ENCODE results near the gene LEF1.
A peak's percentile ranks its signal among the peaks of the same experiment; 100 is the strongest.

The LEF1 gene

DNA sequence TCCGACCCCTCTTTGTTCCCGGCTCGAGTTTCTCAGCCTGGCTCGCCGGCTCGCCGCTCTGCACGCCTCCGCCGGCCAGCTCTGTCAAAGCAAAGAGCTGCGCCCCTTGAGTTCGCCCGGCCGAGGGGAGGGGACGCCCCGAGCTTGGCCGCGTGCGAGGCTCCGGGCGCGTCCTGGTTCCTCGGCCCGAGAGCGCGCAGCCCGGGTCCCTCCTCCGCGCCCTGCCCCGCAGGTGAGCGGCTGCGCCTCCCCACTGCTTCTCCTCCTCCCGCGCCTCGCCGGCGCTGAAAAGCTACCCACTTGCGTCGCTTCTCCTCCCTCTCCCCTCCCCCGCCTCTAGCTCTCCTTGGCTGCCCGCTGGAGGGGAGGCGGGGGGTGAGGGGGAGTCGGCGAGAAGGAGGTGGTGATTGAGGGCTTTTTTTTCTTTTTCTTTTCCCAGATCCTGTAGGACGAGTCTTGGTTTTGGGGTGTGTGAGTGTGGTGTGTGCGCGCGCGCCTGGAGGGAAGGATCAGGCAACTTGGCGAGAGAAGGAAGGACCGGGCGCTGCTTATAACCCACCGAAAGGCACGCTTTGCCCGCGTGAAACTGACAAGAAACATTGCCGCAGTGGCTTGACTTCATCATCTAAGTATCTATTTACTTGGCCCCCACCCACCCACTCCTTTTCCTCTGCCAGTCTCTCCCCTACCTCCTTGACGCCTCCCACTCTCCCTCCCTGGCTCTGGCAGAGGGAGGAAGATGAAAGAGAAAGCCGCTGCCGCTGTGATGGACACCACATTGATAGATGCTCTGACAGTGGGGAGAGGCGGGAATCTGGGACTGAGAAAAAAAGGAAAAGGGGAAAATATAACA is at the start of gene LEF1:
LEF1 (minus strand) TSS at position 262 of the 853 bp plus-strand sequence. CDS start 1,165 bp downstream, outside the sequence.
- peak; percentile 16 for DNase-seq

DNA sequence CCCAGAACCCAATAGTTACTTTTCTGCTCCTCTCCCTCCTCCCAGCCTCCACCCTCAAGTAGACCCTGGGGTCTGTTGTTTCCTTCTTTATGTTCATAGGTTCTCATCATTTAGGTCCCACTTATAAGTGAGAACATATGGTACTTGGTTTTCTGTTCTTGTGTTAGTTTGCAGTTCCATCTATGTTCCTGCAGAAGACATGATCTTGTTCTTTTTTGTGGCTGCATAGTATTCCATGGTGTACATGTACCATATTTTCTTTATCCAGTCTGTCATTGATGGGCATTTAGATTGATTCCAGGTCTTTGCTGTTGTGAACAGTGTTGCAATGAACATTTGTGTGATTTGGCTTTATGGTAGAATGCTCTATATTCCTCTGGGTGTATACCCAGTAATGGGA is 47.8 kb upstream of the LEF1 start:
- no peak for DNase-seq

DNA sequence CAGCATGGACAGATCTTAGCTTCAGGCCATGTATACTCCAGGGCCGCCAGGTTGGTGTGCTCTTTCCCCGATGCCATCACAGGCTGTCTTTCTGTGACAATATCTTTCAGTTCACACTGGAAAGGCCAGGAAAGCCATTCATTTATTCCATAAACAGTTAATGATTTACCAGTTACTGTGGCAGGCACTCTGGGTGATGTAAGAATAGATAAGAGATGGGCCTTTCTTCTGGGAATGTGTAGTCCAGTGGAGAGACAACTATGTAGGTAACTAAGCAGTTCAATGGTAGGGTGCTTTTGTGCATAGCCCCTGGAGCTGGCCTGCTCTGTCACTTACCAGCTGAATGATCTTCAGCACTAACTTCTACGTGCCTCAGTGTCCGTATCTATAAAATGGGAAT is 46.3 kb upstream of the LEF1 start:
- DNase-seq: no peak

DNA sequence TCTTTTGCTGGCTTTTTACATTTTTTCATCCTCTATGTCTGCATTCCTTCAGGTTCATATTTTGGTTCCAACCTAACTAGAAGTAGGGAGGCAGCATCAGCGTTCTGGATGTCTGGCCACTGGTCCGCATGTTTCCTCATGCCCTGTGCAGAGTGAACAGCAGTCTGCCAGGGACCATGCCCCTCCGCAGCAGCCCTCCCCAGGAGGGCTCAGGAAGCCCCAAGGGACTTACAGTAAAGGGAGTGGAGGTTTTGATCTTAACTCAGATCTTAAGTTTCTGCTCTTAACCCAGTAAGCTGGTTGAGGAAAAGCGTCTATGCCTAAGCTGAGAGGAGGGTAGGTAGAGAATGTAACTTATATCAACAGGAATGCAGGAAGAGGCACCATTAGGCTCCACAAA is 45.0 kb upstream of the LEF1 start:
- DNase-seq: peak; percentile 21

DNA sequence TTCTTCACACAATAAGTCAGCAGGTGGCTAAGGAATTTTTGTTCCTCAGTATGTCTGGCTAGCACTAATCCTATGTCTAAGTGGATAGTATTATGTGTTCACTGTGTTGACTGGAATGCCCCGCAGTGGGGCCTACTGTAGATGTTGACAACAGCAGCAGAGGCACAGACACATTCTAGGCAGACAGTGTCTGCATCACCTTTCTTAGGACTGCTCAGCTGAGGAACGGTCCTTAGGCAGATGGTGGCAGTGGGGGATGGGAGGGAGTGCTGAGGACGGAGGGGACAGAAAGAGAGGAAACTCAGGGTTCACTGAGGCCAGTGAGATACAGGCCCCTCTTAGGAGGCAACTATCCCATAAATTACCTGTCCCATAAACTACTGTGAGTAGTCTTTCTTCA is 44.6 kb upstream of the LEF1 start:
- peak; percentile 79 for DNase-seq

DNA sequence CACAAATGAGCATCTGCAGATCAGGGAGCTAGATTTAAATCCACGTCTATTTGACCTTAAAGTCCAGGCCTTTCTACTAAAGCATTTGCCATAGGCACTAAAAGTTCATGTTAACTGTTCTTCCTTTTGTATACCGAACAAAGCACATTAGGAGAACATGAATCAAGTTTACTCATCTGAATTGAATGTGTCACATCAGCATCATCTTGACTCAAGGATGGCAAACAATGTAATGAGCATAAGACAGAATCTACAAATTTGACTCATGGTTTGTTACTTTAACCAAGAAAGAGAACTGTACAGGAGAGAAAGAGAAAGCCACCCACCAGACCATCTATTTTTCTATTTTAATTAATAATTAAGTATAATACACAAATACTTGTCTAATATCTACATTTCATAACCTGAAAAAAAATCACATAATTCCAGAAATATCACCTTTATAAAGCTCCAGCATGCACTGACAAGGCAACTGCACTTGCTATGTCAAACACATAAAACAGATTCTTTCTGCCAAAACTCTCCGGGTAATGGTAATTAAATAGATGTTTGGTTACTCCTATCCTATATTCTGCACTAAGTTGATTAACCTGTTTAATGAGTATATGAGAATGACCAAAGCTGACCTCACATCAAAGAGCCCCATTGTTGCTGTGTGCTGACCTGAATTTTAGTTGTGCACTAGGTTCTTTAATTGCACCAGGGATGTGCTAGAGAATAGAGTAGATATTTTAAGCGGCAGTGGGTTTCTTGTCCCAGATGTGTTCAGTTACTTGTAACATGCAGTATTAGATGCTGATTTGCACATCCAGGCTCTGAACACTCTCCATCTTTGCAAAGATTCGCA is 42.5 kb upstream of the LEF1 start:
- no peak for DNase-seq

DNA sequence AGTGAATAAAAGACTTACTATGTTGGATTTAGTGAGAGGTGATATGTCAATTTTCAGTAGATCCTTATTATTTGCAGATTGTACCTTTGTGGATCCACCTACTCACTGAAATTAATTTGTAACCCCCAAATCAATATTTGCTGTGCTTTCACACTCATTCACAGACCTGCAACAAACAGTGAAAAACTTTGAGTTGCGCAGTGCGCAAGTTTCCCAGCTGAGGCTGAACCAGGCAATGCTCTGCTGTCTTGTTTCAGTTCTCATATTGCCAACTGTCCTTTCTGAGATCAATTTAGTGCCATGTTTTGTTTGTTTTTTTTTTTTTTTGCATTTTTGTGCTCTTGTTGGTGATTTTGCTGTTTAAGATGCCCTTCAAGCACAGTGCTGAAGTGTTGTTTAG is 40.8 kb upstream of the LEF1 start:
- no peak for DNase-seq

DNA sequence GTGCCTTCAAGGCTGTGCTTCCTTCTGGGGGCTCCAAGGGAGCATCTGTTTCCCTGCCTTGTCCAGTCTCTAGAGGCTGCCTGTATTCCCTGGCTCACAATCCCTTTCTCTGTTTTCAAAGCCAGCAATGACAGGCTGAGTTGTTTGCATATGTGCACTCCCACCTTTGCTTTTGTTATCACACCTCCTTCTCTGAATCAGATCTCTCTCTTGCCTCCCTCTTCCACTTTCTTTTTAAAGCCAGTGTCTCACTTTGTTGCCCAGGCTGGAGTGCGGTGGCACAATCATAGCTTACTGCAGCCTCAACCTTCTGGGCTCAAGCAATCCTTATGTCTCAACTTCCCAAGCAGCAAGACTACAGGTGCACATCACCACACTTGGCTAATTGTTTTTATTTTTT is 37.1 kb upstream of the LEF1 start:
- DNase-seq: no peak

DNA sequence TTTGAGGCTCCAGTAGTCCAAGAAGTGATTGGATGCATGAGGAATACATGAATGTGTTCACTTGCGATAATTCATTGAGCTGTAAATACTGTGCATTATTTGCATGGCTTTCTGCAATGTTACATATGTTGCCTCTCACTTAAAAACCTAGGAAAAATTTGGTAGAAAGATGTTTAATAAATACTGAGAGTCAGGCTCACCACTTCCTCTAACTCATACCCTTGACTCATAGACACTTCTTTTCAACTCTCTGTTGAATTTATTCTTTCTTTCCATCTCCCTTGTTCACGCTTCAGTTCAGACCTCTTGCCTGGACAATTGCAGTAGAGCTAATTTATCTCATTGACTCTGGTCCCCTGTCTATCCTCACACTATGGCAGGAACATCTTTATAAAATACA is 35.8 kb upstream of the LEF1 start:
- no peak for DNase-seq

DNA sequence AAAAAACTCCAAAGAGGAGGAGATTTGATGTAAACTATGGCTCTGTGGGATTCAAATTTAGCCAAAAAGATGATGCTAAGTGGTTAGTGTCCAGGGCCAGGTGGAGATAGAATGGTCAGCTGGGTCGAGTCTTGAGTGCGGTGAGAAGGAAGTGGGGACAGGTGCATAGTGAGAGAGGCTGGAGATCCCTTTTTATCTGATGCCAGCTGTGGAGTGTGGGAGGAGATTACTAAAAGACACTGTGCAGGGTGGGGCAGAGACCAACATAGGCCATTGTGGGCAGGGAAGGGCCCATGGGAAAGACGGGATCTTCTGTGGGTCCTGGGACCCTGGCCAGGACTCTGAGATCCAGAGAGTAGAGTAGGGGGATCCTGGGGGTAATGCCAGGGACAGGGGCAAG is 34.6 kb upstream of the LEF1 start:
- DNase-seq: no peak

DNA sequence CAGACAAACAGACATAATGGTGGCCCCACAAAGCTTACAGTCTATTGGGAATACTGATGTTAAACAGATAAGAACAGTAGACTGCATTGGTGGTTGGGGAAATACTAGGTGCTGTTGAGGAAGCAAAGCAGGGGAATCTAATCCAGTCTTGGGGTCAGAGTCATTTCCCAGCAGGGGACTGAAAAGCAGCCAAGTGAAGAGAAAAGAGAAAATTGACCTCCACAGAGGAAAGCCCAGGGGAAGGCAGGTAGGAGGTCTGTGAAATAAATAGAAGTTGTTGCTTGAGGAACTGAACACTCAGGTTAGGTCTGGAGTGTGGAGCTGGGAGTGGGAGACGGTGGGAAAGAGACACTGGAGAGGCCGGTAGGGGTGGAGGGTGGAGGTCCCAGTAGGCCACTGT is 33.0 kb upstream of the LEF1 start:
- DNase-seq: no peak

DNA sequence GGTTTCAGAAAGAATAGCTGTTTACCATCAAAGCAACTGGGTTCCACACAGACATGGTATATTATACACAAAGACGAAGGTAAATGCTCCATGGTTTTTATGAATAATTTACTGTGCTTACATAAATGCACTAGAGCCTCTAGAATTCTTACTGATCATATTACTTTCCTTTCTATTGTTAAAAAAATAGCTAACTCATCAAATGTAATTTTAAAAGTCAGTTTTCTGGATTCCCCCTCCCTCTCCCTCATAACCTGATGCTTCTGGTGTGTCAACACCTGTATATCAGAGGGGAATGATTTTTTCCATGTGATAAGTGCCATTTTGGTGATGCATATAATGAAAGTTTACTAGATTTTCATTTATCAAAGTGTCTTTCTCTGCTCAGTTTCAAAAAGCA is 31.1 kb upstream of the LEF1 start:
- DNase-seq: no peak

DNA sequence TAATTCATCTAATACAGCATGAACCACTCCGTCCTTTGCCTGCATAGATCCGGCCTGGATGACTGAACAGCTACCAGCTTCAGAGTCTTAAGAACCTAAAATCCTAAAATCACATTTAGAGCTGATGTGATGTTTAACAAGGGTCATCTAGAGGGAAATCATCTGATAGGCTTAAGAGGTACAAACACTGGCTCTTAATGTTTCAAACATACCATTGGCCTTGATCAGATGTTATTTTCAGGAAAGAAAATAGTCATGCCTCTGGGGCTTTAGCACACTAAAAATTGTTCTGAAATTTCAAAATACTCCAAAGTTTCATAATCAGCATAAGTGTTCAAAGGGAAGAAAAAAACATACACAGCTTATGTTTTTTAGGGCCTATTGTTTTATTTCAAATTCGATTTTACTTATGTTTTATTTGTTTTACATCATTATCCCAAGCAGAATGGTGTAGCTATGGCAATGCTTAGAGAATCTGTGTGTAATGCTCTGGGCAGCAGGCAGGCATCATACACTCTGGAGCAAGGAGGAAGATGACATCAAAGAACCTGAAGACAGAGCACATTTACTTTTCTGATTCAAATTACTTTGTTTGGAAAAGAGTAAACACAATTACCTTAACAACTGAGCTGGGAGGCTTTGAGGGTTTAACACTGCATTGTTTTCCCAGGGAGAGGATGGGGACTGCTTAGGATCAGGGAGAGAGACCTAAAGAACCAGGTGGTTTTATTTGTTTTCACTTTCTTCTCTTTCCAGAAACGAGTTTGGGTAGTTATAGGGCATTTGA is 25.3 kb upstream of the LEF1 start:
- peak; percentile 47 for DNase-seq

DNA sequence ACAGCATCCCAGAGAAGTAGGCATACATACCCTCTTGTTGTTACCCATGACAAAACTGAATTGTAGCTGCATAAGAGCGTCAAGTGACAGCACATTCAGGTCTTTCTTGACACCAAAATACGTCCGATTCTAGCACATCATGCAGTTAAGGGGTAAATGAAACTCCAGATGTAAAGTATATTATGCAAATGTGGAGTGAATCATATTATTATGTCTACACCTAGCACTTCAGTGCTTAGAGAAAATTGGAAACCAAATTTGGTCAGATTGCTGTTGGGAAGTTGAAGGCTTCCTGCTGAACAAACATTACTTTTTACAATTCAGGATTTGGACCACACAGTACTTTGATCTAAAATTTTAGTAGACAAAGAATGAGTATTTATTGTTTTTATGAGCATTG is 24.2 kb upstream of the LEF1 start:
- no peak for DNase-seq

DNA sequence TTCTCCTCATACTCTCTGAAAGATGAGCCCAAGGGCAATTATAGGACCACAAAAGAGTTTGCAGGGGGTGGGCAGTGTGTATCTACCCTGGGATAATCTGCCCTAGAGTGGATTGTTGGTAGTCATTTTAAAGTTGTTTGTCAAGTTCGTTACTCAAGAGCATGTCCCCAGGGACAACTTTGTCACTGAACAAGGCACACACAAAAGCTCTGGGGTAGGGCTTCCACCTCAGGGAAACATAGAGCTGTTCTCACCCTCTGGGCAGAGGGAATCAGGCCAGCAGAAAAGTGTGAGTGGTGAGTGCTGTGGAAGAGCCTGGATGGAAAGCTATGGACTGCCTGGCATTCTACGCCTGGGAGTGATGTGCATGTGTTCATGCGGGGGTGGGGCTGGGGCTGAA is 23.3 kb upstream of the LEF1 start:
- no peak for DNase-seq

DNA sequence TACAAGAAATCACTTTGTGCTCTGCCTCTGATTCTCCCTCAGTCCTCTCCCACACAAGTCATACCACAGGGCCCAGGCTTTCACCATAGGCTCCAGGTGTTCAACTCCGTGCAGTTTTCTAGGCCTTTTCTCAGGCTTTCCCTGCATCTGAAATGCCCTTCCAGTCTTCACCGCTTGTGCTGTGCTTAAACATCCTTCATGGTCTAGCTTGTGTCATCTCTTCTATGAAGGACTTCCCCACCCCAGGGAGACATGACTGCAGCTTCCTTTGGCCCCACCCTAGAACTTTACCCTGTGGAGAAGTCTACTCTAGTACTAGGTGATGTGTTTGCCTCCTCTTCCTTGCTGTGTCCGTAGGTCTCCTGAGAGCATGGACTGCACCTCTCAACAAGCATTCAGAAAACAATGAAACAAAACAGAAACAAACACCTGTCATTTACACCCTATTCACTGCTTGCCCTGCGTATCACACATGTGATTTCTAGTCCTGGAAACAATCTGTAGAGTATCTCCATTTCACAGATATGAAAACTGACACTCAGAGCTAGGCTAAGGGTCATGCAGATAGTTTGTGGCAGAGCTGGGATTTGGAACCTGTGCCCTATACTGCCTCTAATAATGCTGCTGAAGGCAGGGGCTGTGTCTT is 22.7 kb upstream of the LEF1 start:
- no peak for DNase-seq

DNA sequence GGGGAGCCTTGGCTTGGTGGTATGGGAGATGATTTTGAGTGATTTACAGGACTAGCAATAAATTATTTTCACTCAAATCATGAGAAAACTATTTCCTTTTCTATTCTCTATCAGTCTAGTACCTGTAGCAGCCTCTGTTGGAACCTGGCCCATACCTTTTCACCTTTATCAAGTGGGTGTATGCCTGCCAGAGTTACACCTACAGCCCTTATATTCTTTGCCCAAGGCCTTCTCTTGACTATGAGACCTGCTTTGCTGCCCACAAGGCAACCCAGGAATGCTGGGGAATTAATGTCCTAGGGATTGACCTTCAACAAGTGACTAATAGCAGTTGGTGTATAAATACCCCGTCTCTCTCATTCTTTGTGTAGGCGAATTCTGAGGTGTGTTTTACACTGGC is 20.0 kb upstream of the LEF1 start:
- DNase-seq: no peak

DNA sequence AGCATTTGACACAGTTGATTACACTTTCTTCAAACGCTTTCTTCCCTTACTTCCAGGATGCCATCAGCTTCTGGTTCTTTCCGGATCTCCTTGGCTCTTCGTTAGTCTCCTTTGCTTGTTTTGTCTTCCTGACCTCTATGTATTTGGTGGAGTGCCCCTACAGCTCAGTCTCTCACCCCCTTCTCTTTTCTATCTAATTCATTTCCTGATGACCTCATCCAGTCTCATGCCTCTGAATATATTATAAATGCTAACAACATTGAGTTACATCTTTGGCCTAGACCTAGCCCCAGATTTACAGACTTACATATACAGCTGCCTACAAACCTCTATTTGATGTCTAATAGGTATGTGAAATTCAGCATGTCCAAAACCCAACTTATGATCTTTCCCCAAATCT is 16.5 kb upstream of the LEF1 start:
- DNase-seq: no peak

DNA sequence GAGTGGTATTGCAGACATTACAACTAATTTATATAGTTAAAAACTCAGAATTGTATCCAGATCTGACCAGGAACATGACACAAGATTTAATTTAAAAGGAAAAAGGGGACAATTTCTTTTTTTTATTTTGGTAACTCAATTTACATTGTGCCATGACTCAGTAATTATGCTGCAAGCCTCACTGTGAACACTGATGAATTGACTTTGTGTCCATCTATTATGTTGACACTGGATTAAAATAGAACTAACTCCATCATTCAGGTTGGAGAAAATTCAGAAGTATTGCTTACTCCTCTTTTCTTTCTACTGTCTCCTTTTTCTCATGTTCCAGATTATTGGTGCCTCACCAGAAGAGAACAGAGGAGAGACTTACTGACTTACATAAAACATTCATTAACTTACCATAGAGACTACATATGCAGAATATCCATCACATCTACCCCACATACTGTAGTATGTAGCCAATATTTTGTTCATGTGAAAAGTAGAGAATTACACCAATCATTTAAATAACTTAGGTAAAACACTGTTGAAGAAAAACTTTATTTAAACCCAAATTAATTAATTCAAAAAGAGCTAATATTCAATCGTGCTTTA is 15.8 kb upstream of the LEF1 start:
- no peak for DNase-seq

DNA sequence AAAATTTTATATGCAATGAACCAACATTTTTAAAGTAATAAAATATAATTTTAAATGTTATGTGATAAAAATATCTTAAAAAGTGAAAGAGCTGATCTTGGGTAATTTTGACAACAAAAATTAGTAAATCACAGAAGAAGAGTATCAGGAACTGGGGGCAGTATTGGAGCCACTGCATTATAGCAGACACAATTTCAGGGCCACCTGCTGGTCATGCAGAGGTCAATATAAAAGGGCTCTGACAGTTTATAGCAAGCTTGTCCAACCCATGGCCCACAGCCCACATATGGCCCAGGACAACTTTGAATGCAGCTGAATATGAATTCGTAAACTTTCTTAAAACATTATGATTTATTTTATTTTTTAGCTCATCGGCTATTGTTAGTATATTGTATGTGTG is 13.0 kb upstream of the LEF1 start:
- no peak for DNase-seq

DNA sequence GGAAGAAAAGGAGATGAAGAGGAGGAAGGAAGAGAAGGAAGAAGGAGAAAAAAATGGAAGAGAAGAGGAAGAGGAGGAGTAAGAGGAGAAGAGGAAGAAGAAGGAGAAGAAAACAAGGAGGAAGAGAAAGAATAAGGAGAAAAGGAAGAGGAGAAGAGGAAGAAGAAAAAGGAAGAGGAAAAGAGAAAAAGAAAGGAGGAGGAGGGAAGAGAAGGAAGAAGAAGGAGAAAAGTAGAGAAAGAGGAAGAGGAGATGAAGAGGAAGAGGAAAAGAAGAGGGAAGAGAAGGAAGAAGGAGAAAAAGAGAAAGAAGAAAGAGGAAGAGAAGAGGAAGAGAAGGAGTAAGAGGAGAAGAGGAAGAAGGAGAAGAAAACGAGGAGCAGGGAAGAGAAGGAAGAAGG is 11.8 kb upstream of the LEF1 start:
- no peak for DNase-seq

DNA sequence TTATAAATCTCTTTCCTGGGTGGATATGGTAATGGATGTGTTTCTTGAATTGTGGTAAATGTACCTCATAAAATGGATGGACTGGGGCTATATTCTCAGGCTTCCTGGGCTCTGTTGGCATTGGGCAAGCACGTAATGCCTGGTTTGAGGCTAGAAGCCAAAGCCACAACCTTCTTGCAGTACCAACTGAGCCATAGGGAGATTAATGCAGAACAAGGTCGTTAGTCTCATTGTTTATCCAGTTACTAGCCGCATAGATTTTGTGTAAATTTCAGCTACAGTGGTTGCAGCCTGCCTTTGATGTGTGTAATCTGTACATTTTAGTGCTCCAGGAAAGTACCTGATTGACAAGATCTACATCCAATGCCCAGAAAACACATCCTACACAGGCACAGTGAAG is 7.2 kb upstream of the LEF1 start:
- DNase-seq: no peak

DNA sequence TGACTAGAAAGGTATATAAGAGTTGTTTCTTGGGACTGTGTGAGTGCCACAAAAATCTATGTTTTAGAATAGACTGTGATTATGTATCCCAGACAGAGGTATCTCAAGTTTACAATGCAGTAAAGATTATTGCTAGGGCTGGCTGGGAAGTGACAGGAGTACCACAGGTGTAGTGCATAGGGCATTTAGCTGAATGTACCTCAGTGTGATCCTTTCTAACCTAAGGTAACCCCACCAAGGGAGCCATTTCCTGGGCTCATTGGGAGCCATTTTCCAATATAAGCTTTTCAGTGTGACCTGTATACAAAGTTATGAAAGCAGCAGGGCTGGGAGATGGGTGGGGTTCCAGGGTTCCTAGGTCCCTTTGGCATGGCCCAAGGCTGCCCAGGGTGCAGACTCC is 6.1 kb upstream of the LEF1 start:
- no peak for DNase-seq

Data from NCI-H82 (cell line).